HG02610 (cell line): ENCODE measurements around the gene SH3TC2.

Source experiments
- ATAC-seq: cut with Tn5 transposase; IDR thresholded peaks from one replicate; pipeline ENCODE4 v1.9.1; 2021; ENCODE audit warnings: mild to moderate bottlenecking, moderate library complexity; ENCODE audit not compliant: unreplicated experiment

The SH3TC2 gene

DNA sequence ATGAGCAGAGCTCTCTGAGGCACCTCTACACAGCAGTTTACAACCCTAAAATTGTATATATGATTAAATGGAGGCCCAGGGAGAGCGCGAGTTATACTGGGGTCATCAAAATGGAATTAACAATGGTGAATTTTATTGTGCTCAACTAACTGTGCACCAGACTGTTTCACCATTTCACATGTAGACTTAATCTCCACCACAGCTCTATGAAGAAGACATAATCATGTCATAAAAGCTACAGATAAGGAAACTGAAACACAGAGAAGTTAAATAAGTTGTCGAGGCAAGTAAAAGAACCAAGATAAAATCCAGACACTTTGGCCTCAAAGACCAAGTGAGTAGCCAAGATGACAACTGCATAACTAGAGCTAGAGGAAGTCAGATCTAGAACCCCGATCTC, 1.5 kb downstream of the SH3TC2 start:
- ATAC-seq = no peak

DNA sequence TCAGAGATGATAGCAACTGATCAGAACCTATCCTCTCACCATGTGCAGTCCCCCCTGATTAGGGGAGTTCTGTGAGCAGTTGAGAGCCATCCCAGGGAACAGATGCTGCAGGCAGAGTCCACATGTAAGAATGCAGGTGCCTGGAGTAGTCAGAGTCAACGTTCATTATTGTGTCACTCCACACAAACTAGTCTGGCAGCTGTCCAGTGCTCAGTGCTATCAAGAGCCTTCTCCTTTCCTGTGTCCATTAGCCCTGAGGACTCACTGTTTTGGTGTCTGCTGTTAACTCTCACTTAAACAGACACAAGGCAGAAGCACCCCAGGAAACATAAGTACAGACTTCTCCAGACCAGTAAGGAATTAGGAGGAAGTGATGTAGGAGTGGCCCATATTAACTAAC, 2.5 kb downstream of the SH3TC2 start:
- no peak for ATAC-seq

DNA sequence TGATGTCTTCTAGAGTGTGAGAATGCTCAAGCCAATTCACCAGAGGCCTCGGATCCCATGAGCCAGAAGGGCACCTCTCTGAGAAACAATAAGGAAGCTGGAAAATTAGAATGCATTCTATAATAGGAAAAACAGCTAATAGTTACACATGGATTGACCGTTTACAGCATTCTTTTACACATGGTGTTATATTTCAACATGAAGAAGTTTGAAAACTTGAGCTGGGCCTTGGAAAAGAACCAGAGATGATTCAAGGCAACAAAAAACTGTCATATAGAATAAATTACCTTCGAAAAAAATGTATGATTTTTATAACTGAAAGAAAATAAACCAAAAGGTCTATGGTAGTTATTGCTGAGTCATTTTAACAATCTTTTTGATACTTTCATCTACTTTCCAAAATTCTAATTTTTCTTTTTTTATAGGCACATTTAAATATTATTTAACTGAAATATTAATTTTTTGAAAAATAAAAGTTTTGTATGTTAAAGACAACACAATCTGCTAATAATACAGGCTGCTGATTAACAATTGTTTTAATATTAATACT, 6.2 kb downstream of the SH3TC2 start:
- ATAC-seq = no peak

DNA sequence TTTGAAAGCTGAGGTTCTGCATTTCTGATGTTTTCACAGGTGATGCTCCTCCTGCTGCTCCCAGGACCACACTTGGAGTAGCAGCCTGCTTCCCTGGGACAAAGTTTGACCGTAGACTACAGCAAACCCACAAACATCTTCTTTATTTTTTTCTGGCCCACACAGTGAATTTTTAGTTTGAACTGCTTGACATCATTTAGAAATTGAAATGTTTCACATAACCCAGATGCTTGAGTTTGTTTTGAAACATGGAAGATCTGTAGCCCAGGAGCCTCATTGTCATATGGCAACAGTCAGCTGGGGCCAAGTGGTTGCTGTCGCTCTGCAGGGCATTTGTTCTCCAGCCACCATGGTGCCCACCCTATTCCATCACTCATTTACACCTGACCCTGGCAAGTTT, 8.4 kb downstream of the SH3TC2 start:
- no peak for ATAC-seq

DNA sequence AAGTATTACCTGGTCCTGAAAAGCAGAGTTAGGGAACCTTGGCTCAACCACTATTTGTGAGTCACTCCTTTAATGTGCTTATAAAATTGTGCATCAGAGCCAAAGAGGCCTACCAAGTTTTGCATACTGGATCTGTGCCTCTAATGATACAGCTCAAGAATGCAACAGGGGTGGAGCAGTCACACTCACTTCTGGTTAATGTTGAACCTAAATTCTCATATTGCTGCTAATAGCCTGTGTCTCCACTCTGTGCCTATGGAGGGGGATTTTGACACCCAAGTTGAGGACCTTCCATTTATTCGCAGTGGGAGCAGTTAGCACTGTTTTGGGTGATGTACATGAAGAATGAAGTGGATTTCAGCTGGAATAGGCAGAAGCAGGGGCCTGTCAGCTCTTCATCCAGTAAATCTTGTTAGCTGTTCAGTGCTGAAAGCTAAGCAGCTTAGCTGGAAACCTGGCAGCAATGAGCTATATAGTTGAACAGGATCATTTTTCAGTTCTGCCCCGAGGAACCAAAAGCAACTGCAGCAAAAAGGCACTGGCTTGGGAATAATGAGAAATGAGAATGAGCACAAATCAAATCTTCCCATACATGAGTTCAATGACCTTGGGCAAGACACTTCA, 9.7 kb downstream of the SH3TC2 start:
- no peak for ATAC-seq

- ATAC-seq = no peak
Measured at GRCh38 chr5:149049371-149049781, 13.5 kb downstream of the SH3TC2 start.

- ATAC-seq = no peak
Measured at GRCh38 chr5:149048811-149049210, 14.1 kb downstream of the SH3TC2 start.

DNA sequence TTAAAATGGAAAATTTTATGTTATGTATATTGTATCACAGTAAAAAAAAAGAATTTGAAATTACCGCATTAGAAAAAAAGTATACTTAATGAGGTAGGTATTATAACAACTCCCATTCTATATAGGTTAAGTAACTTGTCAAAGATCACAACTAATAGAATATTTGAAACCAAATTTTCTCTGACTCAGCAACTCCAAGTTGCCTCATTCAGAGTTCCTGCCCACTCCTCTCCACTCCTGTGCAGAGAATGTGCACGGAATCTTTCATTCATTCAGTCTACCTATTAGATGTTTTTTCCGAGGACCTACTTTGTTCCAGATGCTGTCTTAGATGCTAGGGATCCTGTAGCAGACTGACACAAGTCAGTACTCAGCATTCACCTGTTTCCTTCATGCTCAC, 15.4 kb downstream of the SH3TC2 start:
- no peak for ATAC-seq

DNA sequence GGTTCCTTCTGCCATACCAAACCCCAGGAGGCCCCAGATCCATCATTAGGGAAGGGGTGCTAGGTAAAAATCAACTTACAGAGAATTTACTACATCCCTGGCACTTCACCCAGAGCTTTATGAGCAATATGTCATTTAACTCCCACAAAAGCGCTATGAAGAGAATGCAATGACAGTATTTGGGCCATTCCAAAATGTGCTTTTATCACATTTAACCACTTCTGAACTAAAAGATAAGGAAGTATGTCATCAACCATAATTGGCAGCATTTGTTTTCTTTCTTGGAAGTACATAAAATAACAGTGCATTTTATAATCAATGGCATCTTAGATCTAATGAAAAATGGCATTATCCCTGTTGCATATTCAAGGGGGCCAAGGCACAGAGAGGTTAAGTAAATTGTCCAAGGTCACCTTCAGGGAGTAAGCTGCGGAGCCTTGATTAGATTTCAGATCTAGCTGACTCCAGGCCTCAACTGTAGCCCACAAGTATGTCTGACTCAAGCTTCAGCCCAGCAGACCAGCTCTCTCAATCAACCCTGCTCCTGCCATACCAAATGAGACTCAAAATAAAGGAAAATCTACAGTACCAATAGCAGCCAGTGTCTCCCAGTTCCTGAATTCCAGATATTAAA, 16.5 kb downstream of the SH3TC2 start:
- no peak for ATAC-seq

GRCh38 chr5:149045089-149045460, 17.8 kb downstream of the SH3TC2 start:
- no peak for ATAC-seq

GRCh38 chr5:149044453-149045088, 18.3 kb downstream of the SH3TC2 start:
- no peak for ATAC-seq

DNA sequence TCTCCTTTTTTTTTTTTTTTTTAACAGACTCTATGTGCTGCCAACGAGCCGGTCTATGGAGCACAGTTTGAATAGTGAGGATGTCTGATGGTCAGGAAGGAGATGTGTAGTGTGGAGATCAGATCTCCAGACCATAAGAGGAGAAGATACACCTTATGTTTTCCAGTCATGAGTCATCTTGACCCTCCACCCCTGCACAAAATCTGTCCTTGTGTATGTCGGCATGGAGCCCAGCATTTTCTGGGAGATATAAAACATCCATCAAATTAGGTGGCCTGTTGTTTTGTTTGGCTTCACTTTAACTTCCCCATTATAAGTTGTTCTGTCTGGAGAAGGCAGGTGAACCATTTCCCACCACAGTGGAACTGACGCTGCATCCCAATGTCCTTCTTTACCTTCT, 19.2 kb downstream of the SH3TC2 start:
- ATAC-seq = no peak

- ATAC-seq = no peak
Measured at GRCh38 chr5:149042865-149043264, 20.0 kb downstream of the SH3TC2 start.

DNA sequence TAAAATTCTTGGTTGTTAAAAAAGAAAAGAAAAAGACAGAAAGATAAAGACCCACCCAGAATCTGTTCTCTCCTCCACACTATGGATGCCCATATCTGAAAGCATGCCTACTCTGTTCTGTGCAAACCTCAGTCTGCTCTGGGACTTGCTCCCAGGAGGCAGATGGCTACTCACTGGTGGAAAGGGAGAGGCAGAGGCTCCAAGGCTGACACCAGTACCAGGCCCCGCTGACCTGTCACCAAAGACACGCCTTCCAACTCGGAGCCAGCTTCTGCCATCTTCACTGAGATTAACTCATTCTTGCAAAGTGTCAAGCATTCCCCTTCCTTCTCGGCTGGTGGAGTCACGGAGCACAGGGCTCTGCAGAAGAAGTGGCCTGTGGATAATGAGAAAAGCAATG, 21.6 kb downstream of the SH3TC2 start:
- no peak for ATAC-seq

GRCh38 chr5:149040421-149040820, 22.4 kb downstream of the SH3TC2 start:
- ATAC-seq = no peak

GRCh38 chr5:149039506-149039905, 23.4 kb downstream of the SH3TC2 start:
- no peak for ATAC-seq

DNA sequence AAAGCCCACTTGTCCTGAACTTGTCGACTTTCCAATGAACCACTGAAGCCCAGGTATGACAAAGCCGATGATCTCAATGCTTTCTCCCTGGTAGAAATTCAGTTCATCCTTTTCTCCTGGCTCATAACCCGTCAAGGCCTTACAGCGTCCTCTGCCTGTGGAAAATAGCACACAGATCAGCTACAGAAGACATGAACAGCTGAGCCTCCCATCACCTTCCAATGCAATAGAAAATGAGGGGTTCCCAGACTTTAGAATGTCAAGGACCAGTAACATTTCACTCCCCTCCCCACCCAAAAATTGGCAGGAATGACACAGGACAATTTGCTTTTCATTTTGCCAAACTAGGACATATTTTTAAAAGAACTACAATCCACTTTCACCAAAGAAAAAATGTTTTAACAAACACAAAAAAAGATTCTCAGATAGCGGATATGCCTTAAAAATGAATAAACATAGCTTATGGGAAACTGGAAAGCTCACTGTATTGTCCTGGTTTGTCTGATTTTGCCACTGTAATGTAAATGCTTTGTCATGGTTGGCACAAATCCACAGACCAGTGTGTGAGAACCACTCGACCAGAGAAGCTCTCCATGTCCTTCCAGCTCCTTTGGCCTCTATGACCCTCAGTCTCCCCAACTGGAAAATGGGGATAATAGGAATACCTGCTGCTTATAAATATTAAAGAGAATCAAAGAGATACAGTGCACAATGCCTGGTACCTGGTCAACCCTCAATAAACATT, 24.4 kb downstream of the SH3TC2 start:
- ATAC-seq = no peak

GRCh38 chr5:149037817-149038216, 25.0 kb downstream of the SH3TC2 start:
- no peak for ATAC-seq

- ATAC-seq = no peak
Measured at GRCh38 chr5:149036970-149037369, 25.9 kb downstream of the SH3TC2 start.

- no peak for ATAC-seq
Measured at GRCh38 chr5:149036168-149036567, 26.7 kb downstream of the SH3TC2 start.

- ATAC-seq = peak; percentile 86
Measured at GRCh38 chr5:149035372-149035790, 27.5 kb downstream of the SH3TC2 start.
